Fibroblast of skin of left quadriceps (primary cell): ENCODE data around the gene ENPP6.
"Not testable (repeated sequence)": the region's sequence is repeated elsewhere in the genome, so short reads cannot be mapped to it uniquely, and the experiment has no call there.

Source experiments
- DNase-seq, 2 experiments: peaks; one replicate each; pipeline ENCODE4 v3.0.0-alpha.2; 2013; ENCODE audit warnings: low read depth in 2 of 2

The ENPP6 gene

DNA sequence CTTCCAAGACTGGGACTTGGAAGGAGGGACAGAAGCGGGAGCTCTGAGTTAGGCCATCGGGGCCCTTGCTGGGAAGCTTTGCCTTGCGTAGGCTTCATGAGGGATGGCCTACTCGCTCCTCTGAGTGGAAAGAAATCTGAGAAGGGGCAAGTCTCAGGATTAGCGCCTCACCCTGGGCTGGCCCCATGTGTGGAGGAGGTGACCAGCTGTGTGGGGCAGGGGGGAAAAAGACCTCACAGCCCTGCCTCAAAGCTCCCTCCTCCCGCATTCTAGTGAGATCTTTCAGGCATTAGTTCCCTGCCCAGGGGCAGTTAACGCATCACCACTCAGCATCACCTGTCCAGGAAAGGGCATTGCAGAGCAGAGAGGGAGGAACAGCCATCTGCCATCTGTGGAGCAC, 156.1 kb downstream of the ENPP6 start:
- no peak for DNase-seq

DNA sequence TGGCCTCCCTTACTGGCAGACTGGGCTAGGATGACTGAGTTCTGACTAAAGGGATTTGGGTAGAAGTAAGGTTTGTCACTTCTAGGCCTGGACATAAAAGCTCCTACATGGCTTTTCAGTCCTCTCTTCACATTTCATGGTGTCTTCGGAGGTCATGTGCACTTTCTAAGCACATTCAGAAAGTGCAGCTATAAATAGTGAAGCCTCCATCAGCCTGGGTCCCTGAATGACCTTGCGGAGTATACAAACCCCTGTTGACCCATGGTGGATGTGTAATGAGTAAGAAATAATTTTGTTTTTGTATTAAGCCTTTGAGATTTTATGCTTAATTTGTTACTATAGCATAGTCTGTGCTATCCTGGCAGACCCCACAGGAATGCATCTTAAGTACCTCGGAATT, 158.6 kb downstream of the ENPP6 start:
- no peak for DNase-seq

DNA sequence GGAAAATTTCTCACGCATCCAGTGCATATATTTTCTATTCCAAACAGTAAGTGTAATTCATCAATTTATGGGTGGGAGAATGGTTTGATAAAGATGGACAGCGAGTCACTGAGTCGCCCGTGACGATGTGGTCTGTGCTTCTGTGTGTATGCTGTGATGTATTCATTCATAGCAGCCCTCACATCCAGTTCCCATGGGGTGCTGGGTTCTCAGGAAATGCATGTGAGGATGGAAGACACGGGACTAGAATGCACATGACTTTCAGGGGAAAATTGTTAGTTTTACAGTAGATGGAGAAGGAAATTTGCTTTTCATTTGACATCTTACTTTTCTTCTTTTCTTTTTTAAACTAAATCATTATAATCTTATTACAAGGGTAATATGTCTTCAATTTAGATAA, 159.6 kb downstream of the ENPP6 start:
- no peak for DNase-seq

DNA sequence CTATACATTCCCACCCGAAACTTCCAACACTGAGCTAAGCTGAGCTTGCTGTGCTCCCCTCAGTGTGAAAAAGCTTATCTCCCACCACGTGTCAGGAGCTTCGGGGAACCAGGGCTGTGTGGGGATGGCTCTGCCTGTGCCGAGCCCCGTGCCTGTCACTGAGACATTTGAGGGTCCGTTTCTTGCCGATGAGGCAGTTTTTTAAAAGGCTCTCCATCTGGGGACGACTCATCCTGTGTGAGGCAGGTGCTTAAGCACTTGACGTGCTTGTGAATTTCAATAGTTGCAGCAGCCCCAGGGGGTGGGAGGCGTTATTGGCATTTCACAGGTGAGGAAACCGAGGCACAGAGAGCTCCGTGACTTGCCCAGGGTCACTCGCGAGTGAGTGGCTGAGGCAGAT, 160.8 kb downstream of the ENPP6 start:
- no peak for DNase-seq

DNA sequence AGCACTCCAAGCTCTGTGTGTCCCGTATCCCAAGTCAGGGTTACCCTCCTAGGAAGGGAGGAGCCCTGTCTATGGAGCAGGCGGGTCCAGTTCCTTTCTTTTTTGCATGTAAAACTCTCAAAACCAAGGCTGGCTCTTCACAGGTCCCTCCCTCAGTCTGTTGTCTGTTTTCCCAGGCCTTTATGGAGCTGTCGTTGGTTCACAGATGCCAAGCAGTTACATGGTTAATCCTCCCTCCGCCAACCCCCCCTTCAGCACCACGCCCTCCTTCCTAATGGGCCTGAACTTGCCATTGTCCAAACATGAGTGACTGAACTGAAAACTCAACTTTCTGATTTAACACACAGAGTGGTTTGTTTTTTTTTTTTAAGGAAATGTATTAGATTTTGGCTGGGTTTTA, 164.2 kb downstream of the ENPP6 start:
- DNase-seq, result no peak

DNA sequence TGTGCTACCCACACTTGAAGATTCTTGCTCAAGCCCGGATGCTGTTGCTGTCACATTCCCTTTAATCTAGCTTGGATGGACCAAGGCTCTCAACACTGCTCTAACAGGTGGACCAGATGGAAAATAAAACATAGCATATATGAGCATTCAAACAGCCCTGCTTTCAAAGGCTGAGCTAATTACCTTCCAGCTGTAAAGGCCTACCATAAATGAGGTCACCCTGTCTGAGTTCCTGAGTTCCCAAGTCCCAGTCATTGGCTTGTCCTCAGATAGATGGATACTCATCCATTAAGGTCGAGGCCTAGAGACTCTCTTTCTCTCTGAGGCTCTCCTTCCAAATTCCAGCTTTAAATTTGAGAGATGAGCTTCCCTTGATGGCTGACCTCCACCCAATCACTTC, 165.1 kb downstream of the ENPP6 start:
- no peak for DNase-seq

DNA sequence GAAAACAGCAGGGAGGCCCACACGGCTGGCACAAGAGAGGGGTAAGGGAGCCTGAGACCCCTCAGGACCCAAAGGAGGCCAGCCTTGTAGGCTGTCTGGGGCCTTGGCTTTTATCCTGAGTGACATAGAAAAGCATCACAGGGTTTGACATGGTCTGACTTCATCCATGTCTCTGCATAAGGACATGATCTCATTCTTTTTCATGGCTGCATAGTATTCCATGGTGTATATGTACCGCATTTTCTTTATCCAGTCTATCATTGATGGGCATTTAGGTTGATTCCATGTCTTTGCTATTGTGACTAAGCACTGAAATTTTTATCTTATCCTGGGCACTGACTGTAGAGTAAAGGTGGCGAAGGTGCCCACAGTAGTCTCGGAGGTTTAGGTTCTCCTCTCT, 166.4 kb downstream of the ENPP6 start:
- DNase-seq, result not testable (repeated sequence)

DNA sequence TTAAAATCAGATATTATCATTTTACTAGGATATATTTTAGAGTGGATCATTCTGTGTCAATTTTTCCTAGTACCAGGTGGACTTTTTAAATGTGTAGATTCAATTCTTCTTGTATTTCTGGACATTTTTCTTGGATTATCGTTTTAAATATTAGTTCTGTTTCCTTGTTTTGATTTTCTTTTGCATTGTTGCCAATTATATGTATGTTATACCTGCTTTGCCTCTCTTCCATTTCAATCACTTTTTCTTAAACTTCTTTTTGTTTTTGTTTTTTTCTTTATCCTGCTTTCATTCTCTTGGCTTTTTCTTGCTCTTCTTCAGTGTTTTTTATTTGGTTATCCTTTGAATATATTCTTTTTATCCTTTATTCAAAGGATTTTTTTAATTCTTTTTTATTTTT, 171.5 kb downstream of the ENPP6 start:
- no peak for DNase-seq

DNA sequence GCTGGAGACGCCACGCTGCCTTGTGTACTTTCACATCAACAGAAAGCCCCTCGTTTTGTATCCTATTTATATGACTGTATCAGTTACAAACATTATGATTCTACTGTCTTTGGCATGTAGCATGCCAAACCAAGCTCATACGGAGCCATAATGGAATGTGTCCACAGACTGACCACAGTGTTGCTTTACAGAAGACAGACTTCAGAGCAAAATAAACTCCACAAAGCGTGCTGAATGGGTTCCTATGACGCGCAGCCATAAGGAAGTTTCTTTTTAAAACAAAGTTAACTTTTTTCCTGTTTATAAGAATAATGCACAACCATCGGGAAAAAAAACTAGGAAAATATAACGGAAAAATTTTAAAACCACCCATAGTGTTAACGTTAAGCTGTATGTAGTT, 176.5 kb downstream of the ENPP6 start:
- DNase-seq, result no peak

DNA sequence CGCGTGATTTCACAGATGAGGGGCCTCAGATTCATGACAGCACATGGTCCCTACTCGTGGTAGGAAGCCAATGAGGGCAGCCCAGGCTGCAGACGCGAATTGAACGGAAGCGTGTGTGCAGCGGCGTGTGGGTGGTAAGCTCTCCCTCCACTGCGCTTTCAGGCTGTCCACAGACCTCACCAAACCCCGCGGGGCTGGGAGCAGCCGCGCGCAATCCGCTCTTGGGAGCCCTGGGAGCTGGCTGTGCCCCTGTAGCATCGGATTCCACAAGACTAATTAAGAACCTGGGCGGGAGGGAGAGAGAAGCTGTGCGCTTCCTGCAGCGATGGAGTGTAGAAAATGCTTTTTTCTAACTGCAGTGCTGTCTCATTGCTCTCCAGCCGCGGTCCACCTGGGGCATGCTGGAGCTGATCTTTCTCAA, 177.7 kb downstream of the ENPP6 start:
- DNase-seq, result no peak
